ENCODE results near the gene GRIK4.

GRCh38 chr11:120717042-120717441, 205.5 kb downstream of the GRIK4 start:
- TF ChIP-seq CTCF (IDR thresholded peaks at IDR 0.05), result no peak
- TF ChIP-seq EZH2 (IDR thresholded peaks at IDR 0.05; ENCODE audit: borderline replicate concordance, insufficient read depth, low read depth, low read length, poor library complexity, severe bottlenecking), result no peak
